HL-60/S4 (cell line): Measurements from ENCODE around the gene ITPK1.

Experiments used
- in situ Hi-C: fragments of 300-500 bp; cut with MboI; formaldehyde crosslinking; loops from 2 replicates; pipeline ENCODE4 v1.14.3; 2022; ENCODE audit warnings: low sequenced_read_pairs

Gene ITPK1

DNA sequence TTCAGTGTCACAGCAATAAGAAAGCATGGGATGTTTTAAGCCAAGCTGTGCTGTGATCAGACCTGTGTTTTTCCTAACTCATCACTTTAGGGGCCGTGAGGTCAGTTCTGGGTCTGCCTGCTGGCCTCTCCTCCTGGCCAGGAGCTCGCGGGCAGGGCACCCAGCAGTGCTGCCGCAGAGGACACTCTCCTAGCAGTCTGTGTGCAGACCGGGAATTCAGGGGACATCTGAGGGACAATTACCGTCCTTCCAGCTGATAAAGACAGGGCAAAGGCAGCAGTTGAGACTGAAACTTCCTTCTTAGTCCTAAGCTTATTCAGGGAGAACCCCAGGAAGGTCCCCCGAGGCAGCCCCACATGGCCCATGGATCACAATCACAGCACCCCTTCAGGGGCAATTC, 103.2 kb downstream of the ITPK1 start:
- in situ Hi-C loops = no loop called here

DNA sequence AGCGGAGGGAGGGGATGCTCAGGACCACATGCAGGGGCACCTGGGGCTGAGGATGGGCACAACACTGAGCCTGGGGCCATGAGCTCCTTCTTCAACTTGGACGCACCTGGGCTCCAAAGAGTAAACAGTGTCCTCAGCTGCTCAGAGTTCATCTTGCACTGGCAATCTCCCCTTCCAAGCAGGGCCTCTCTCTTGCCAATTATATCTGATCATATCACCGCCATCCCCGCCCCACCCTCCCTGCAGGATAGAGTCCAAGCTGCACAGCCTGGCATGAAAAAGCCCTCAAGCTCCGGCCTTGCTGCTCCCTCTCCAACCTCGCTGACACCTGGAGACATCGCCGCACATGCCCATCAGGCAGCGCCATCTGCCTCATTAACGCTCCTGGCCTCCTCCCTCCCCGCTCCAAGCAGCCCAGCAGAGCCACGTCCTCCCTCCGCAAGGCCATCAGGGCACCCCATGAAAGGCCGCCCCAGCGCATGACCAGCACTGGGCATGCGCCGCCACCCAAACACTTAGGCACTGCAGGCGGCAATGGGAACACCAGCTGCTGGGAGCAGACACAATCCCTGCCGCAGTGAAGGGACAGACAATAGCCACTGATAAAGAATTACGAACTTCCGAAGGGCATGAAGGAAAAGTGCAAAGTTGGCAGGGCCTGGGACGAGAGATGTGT, 103.9 kb downstream of the ITPK1 start:
- in situ Hi-C loops = no loop called here

DNA sequence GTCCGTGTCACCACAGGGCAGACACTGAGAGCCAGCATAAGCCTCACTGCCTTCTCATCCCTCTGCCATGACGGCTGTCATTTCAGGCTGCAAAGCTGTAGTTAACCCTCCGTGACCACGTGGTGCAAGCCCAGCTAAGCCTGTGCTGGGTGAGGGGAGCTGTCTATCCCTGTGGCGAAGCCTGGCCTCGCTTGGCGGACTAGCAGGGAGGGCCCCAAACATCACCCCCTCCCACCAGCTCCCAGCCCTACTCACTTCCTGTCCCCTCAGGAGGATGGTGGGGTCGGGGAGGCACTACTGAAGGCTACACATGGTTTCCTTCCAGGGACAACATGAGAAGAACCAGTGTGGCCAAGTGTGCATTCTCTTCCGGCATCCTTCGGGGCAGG, 104.6 kb downstream of the ITPK1 start:
- in situ Hi-C loops = no loop called here

DNA sequence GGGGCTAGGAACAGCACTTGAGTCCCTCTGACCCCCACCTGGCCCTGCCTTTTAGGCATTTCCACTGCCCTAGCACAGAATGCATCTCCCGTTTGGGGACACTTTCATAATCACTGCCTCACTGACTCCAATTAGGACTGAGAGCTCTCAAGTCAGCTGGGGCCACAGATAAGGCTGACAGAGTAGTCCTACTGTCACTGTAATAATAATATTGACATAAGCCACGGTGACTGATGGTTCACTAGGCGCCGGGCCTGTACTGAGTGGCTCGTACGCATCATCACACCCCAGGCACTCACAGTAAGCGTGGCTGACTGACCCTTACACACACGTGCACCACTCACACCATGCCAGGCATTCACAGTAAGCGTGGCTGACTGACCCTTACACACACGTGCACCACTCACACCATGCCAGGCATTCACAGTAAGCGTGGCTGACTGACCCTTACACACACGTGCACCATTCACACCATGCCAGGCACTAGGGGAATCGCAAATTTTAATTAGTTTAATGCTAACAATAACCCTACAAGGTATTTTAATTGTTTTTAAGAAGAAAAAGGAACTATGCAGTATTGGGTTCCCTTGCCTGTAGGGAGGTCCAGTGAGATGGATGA, 105.1 kb downstream of the ITPK1 start:
- in situ Hi-C loops = no loop called here

DNA sequence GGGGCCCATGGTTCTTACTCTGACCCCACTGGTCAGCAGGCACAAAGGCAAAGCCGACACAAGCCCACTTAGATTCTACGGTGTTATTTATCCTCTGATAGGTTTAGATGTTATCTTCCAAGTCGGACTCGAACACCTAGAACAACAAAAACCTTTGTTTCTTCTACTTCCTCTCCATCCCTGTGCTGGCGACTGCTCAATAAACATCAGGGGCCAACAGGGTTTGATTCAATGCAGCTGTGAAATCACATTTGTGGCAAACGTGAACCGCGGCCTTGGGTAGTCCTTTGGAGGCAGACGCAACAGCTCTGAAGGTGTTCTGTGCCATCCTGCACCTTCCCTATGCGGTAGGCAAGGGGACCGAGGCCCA, 105.6 kb downstream of the ITPK1 start:
- in situ Hi-C loops = no loop called here

DNA sequence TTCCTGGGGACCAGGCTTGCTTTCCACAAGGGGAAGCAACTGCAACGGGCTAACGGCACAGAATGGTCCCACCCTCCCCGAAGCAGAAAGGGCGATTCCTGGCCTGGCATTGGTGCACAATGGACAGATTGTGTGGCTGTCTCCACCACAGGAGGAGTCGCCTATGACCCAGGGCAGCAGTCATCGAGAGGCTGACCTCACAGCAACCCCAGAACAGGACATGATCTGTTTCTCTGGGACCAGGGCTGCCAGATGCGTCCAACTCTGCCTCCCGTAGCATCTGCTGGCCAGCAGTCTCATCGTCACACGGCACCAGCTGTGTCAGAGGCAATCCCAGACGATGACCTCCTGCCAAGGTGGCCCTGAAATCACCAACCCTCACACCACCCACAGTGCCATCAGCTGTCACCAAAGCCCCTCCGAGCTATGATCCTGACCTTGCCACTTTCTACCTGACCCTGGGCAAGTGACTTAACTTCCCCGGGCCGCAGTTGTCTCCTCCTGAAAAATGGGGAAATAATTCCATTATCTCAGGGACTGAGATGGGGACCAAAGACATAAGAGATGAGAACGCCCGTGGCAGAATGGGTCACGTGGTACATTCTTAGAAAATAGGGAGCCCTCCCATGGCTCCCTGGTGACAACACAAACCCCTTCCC, 106.1 kb downstream of the ITPK1 start:
- in situ Hi-C loops = no loop called here

DNA sequence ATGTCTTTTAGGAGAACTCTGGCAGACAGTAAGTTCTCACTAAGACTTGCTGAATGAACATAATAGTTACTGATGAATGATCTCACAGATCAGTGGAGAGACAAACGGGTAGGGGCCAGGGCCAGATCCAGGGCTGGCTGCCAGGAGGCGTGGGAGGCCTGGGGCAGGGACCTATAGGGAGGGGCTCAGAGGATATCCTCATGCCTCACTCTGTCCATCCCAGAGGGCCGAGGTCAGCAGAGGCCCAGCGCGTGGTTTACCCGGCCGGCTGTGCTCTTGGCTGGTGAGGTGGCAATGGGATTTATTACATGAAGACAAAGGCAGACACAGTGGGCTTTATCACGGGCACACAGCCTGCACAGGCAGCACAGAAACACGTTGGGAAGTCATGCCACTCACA, 107.3 kb downstream of the ITPK1 start:
- in situ Hi-C loops = no loop called here

DNA sequence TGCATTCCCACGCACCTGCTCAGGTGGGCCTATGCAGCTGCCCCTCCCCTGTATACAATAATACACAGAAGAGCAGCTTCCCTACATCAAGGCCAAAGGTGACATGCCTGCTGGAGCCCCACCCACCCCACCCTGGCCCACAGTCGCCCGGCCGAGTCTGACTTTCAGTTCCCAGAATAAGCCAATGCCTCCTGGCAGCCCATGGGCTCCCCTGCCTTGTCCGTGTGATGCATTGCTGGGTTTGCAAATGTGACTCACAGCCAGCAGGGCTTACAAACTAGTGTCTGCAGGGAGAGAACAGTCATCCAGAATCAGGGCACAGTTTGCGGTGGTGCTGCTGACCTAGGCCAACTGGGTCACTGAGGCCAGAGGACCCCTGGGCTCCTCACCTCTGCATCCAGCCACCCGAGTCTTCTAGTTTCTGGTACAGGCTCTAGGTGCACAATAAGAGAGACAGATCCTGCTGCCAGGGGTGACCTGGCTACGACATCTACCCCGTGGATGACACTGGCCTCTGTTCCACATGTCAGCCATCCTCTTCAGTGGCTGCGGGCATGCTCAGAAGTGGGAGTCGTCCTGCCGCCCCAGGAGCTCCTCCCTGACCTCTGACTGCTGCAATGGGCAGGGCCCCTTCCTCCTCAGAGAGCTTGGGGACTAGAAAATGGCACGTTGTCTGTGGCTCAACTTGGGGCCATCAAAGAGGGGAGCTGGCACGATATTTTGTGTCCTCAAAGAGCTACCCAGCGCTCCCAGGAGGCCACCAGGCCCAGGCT, 108.3 kb downstream of the ITPK1 start:
- in situ Hi-C loops = no loop called here

DNA sequence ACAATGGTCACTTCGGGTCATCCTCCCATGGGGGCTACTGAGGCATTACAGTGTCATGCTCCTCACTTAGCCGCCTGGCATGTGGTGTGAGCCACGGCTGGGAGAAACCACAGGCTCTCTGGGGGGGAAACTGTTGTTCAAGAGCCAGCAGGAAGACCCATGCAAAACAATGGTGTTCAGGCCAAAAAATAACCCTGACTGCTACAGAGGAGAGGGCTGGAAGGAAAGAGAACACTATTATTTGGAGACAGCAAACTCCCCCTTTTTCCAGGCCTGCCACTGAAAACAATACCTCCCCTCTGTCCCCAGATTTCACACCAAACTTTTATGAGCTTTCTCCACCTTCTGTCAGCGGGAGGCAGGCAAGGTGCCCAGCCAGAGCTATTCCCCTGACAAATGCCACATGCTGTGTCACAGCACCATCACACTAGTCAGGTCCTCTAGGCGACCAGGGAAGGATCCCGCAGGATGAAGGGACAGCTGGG, 109.1 kb downstream of the ITPK1 start:
- in situ Hi-C loops = no loop called here

DNA sequence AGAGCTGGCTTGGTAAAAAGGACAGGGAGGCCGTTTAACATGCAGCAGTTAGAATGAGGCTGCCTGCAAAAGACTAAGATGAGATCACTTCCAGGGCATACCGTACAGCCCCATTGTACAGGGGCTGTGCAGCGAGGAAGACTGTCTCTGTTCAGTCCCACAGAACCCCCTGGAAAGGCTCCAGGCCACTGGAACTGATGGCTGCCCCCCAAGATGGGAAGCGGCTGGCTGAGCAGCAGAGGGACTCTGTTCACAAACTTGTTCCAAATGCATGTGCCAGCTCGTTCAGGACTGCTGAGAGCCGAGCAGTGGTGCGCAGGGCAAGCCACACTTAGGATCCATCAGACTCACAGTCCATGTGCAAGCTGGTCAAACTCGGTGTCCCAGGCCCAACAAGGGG, 109.9 kb downstream of the ITPK1 start:
- in situ Hi-C loops = no loop called here

DNA sequence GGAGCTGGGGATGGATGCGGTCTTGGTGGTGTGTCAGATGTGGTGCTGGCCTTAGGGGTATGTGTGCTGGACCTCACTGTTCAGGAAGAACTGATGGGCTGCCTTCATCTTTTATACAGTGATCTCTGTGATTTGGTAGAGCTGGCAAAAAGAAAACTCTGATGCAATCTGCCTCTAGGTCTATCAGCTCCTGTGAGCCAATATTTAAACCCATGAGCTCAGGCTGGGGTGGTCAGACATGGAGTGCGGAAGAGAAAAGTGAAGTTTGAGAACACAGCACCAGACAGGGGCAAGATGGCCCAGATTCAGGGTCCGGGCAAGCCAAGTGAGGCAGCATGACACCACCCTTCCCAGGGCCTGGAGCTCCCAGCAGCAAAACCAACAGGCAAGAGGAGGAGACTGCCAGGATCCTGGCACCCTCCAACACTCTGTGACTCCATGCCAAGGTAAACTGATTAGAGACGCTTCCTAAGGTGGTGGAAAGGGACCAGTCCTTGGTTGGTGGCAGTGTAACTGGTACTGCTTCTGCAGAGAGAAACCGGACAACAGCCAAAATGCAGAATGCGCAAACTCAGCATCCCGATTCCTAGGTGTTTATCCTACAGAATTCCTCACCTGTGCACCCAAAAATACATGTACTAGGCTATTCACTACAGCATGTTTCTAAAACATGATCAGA, 110.5 kb downstream of the ITPK1 start:
- in situ Hi-C loops = no loop called here

DNA sequence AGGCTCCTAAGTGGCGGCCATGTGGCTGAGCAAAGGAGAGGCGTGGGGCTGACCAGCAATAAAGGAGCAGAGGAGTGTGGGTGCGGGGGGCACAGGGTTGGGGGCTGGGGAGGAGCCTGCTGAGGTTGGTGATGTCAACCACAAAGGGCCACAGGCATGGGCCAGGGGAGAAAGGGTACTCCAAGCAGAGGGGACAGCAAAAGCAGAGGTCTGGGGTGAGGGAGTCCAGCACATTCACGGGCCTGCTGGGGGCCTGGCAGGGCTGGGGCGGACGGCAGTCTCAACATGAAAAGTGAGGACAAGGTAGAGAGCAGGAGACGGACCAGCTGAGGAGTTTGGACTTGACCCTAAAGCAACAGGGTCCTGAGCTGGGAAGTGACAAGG, 111.0 kb downstream of the ITPK1 start:
- in situ Hi-C loops = no loop called here

DNA sequence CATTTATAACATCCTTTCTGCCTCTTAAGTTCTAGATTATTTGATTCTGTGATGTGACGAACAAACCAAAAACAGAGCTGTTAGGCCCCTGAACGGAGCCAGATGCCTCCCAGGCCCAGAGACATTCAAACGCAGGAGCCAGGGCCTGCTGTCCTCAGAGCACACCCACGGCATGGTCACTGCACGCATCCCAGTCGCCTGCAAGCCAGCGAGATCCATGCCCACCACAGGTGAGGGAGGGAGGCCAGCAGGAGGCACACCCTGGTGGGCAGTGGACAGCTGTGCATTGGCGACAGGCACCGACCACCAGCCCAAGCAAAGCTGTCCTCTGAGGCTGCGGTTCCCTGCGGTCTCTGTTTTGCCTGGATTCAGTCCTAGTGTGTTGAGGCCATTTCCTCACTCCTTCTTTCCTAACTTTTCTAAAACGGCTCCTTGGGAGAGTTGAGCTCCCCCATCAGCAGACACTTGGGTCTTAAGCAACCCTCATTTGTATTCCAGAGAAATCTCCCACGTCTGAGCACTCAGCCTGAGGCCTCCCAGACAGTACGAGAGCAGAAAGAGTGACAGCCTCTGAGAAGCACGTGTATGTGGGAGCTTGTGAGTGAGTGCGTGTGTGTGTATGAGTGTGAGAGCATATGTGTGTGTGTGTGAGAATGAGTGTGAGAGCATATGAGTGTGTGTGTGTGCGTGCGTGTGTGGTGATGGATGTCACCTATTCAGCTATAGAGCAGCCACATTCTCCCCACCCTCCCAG, 111.6 kb downstream of the ITPK1 start:
- in situ Hi-C loops = no loop called here

DNA sequence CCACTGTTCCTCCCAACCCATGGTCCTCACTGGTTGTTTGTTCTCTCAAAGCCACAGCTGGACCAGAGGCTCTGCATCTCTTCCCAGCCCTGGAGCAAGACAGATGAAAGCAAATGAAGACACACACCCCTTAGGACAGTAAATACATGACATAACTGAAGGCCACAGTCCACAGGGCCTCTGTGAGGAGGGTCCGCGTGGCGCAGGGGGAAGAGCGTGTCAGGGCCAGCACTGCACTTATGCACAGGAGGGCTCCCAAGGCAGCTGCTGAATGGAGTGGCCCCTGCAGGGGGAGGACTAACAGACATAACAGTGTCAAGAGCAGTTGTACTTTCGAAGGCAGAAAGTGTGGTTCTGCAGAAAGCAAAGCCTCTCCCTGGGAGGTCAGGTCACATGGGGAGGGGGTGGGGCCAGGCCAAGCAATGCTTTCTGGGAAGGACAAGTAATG, 112.8 kb downstream of the ITPK1 start:
- in situ Hi-C loops = no loop called here

DNA sequence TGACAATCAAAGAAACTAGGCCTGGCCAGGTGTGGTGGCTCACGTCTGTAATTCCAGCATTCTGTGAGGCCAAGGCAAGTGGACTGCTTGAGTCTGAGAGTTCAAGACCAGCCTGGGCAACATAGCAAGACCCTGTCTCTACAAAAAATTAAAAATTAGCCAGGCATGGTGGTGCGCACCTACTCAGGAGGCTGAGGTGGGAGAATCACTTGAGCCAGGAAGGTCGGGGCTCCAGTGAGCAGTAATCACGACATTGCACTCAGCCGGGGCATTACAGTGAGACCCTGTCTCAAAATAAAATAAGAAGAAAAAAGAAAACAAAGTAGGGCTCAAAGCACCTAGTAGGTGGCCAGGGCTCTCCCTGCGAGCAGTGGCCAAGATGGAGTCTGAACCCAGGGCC, 113.7 kb downstream of the ITPK1 start:
- in situ Hi-C loops = no loop called here

DNA sequence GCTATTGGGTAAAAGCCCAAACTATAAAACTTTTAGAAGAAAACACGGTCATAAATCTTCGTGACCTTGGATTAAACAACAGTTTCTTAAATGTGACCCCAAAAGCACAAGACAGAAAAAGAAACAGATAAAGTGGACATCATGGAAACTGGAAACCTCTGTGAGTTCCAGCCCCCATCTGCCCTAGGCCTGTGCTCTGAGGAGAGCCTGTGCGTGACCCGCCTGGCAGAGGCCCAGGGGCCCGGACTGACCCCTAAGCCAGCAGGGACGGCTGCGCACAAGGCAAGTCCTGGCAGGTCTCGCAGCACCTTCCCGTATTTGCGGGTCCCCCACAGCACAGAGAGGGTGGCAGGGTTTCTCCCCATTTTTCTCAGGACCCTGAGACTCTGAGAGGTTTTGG, 116.8 kb downstream of the ITPK1 start:
- in situ Hi-C loops = no loop called here

DNA sequence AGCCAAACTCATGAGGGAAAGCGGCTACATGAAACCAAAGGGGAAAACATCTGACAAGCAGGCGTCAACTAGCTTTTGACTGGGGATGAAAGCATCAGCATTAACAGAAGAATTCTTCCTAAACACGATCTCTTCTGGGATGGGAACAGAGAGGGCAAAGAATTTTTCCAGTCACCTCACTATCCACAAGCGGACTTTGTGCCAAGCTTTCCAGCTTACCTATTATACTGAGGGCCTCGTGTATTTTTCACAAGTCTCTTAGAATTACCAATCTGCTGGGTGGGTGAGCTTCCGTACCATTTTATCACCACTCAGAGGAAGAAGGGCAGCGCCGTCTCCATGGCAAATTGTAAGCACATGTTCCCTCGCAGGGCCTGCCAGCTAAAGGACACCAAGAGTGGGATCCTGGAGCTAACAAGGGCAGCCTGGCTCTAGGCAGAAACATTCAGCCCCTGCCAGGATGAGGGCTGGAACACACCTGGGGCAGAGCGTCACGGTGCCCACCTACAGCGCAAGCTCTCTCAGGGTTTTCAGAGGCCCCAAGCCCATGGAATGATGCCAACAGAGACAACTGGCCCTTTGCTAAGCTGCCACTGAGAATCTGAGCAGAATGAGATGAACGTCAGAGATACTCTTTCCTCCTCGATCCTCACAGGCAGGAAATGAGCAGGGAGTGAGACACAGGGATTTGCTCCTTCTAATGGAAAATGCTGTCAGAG, 118.2 kb downstream of the ITPK1 start:
- in situ Hi-C loops = no loop called here

DNA sequence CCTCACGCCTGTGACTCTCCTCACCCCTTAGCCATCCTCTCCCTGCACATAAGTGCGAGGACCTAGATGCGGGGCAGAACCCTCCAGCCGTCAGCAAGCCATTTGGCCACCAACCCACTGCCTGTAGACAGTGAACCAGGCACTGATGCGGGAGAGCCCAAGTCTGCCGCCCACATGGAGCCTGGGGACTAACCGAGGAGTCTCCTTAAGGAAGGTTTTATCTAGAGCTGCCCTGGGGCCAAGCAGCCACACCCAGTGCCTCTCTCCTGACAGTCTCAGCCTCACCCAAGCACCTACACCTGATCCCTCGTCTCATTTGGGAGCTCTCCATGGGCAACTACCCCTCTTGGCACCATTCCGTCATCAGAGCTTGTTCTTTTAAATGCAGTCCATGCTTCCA, 120.1 kb downstream of the ITPK1 start:
- in situ Hi-C loops = no loop called here

DNA sequence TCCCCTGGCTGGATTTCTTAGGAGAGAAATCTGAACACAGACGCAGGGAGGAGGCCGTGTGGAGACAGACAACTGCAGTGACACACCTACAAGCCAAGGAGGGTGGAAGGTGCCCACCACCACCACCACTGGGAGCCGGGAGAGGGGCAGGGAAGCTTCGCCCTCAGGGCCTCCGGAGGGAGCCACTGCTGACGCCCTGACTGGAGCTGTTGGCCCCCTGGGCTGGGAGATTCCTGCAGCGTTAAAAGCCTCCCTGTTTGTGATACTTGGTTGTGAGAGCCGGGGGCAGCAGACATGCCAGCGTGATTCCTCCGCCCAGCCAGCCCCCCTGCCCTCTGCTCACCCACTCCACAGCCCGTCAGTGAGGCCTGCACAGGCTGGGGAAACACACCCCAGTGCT, 120.8 kb downstream of the ITPK1 start:
- in situ Hi-C loops = no loop called here
